Esophagus muscularis mucosa (tissue), 4 donors: ENCODE results near the gene GORASP1. TPM values are rescaled to one million over a fixed set of nuclear protein-coding genes. Genes with fewer than 3 reads are reported as not detected.

Experiments
- DNase-seq: peaks from one replicate; pipeline ENCODE4 v3.0.0-alpha.2; 2017; ENCODE audit errors: extremely low spot score
- H3K27ac ChIP-seq, 4 donors: fragments of 200-600 bp; sonication (generic); replicated peaks in 1 of 4; 1 replicate in 3 of 4; 2 replicates in 1 of 4; pipeline ENCODE4 v1.5.1; 2016 to 2019; ENCODE audit warnings: mild to moderate bottlenecking in 1 of 4
- H3K27me3 ChIP-seq, 4 donors: fragments of 200-600 bp; sonication (generic); one replicate each; pipeline versions ENCODE4 v1.5.1 to v1.6.0; 2016 to 2019
- H3K36me3 ChIP-seq, 4 donors: fragments of 200-600 bp; sonication (generic); one replicate each; pipeline ENCODE4 v1.5.1; 2016 to 2019
- H3K4me1 ChIP-seq, 4 donors: fragments of 200-600 bp; sonication (generic); one replicate each; pipeline ENCODE4 v1.5.1; 2016 to 2019
- H3K4me3 ChIP-seq, 4 donors: fragments of 200-600 bp; sonication (generic); 1 replicate in 2 of 4; 2 replicates in 2 of 4; pipeline ENCODE4 v1.5.1; 2016 to 2019; ENCODE audit warnings: mild to moderate bottlenecking in 4 of 4, moderate library complexity in 1 of 4
- H3K9me3 ChIP-seq, 4 donors: fragments of 200-600 bp; sonication (generic); 1 replicate in 3 of 4; 2 replicates in 1 of 4; pipeline ENCODE4 v1.5.1; 2016 to 2019
- EP300 ChIP-seq: sonication (generic); formaldehyde crosslinking; IDR thresholded peaks from one replicate; pipeline ENCODE4 v1.6.1; 2017; ENCODE audit warnings: antibody characterized with exemption
- POLR2A ChIP-seq: fragments of 450-650 bp; IDR thresholded peaks from one replicate; pipeline ENCODE4 v1.6.1; 2017; ENCODE audit warnings: antibody characterized with exemption, moderate library complexity, mild to moderate bottlenecking, low read depth
- POLR2AphosphoS5 ChIP-seq, 2 donors: sonication (generic); formaldehyde crosslinking; IDR thresholded peaks; one replicate each; pipeline ENCODE4 v1.6.1; 2017; ENCODE audit warnings: antibody characterized with exemption in 2 of 2
- WGBS: methylation state at CpG from one replicate; pipeline ENCODE4 v1.1.5; 2018; 5-methylcytosine and 5-hydroxymethylcytosine counted together
- intact Hi-C: fragments of 100-400 bp; cut with DNase I; formaldehyde crosslinking; loops from one replicate; pipeline ENCODE4 v1.15.1; 2023
- total RNA-seq, 4 donors: library from RNA; depleted of rRNA; stranded (reverse); fragments of >200 nt; gene quantifications; one replicate each; pipeline versions ENCODE4 v1.1.0 to v1.2.1, GENCODE V29; 2016
- TF ChIP-seq, protein P1 (sequence below), 3 experiments: fragments of 200-600 bp in 2 of 3; fragments of 450-650 bp in 1 of 3; sonication (generic) in 2 of 3; IDR thresholded peaks; one replicate each; pipeline ENCODE4 v1.5.1; 2017 to 2019; ENCODE audit warnings: antibody characterized with exemption in 3 of 3, mild to moderate bottlenecking in 2 of 3, moderate library complexity in 1 of 3

GORASP1 gene
- total RNA-seq, 4 donors from 2014 or later, result 53.7 to 88.7 (median 67.8) TPM

DNA sequence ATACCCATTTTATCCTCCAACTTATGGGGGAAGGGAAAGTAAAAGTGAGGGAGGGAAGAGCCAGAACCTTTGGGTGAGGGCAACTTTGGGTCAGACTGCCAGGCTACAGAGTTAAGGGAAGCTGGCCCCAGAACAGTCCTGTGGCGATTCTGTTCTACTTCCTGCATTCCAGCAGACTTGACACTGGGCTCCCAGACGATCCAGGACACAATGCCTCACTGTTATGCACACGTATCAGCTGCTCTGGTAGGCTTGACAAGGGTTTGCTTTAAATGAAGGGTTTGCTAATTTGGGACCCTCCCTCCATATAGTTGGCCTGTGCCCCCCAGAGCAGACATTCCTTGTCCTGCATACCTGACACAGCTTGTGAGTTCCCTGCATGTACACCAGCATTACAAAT lies 10.7 kb downstream of the GORASP1 start:
- WGBS, result 10% methylated on average over 3 of the region's 3 CpGs
- Histone ChIP-seq H3K9me3 (no peaks in the 10 kb centered on the region), H3K4me1 (peaks cover 5 to 29% (median 14%) of the 10 kb centered on the region in 4 donors), H3K36me3 (peaks cover 62 to 98% (median 89%) of the 10 kb centered on the region in 4 donors), H3K27ac (peak overlapping the region in 1 of 4 donors; percentile 21), H3K27me3 (no peaks in the 10 kb centered on the region), H3K4me3 (no peak overlapping the region)
- intact Hi-C loops, result no loop called here
- TF ChIP-seq POLR2AphosphoS5 (IDR thresholded peaks at IDR 0.05), result no peak
- TF ChIP-seq, protein P1, sequence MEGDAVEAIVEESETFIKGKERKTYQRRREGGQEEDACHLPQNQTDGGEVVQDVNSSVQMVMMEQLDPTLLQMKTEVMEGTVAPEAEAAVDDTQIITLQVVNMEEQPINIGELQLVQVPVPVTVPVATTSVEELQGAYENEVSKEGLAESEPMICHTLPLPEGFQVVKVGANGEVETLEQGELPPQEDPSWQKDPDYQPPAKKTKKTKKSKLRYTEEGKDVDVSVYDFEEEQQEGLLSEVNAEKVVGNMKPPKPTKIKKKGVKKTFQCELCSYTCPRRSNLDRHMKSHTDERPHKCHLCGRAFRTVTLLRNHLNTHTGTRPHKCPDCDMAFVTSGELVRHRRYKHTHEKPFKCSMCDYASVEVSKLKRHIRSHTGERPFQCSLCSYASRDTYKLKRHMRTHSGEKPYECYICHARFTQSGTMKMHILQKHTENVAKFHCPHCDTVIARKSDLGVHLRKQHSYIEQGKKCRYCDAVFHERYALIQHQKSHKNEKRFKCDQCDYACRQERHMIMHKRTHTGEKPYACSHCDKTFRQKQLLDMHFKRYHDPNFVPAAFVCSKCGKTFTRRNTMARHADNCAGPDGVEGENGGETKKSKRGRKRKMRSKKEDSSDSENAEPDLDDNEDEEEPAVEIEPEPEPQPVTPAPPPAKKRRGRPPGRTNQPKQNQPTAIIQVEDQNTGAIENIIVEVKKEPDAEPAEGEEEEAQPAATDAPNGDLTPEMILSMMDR (IDR thresholded peaks at IDR 0.05), result no peak
- peak; percentile 87 for DNase-seq

DNA sequence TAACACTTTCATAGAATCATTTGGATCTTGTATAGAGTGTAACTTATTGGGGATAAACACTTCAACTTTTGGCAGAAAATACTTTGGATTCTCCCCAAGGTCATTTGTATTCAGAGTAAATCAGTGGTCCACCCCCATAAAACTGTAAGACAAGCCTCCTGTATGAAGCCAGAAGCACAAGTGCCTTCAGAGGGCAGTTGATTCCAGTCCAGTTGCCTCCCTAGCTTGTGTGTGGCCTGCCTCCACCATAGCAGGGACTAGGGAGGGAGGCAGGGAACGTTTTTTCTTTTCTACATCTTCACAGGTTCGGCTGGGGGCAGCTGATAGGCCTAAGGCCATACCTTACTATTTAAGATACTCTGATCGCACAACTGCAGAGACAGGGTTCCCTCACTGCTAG lies 11.6 kb downstream of the GORASP1 start:
- peaks cover 71 to 100% (median 95%) of the 10 kb centered on the region in 4 donors for H3K36me3 ChIP-seq
- peak; percentile 85 for DNase-seq
- peaks cover 0 to 21% (median 5%) of the 10 kb centered on the region in 4 donors for H3K4me1 ChIP-seq

DNA sequence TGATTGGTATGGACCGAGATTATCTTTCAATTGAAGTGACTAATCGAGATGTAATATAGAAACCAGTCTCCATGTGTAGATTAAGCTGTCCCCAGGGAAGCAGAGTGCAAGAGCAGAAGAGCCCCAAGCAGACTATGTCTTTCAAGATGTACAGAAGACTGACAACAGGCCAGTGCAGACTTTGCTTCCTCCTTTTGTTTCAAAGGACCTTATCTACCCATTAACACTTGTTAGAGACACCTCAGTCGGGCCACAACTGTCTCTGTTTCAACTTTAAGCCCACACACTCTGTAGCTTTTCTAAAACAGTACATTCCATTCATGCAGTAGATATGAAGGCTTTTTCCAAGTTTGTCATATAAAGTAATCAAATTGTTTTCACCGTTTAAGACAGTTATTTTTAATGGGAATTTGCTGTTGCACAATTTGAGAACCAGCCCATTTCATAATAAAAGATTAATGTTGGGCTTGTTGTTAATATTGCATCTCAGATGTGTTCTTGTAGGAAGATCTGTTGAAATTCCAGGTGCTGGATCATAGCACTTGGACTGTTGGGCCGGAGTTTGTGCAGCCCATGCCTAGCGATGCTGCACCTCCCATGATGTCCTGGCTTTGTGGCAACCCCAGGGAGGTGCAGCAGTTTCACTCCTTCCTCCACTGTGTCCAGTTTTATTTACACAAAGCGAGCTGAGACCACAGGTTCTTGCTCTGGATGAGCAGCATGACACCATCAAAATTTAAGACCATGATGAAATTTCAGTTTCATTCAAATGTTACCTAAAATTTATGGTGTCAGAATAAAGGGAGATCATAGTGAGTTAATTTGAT lies 12.4 kb downstream of the GORASP1 start:
- WGBS, result 76% methylated on average over 7 of the region's 7 CpGs
- H3K9me3 ChIP-seq, result no peaks in the 10 kb centered on the region
- TF ChIP-seq, protein P1 (IDR thresholded peaks at IDR 0.05), result no peak
- peak in 1 of 2 donors; percentile 24 for TF ChIP-seq POLR2AphosphoS5 (IDR thresholded peaks at IDR 0.05)
- intact Hi-C loops, result no loop called here
- DNase-seq, result peak; percentile 53
- H3K4me3 ChIP-seq, result no peak overlapping the region
- H3K4me1 ChIP-seq, result peaks cover 0 to 21% (median 5%) of the 10 kb centered on the region in 4 donors
- H3K36me3 ChIP-seq, result peaks cover 70 to 100% (median 92%) of the 10 kb centered on the region in 4 donors
- no peaks in the 10 kb centered on the region for H3K27me3 ChIP-seq
- peak overlapping the region in 3 of 4 donors; percentile 3 to 21 (median 10) for H3K27ac ChIP-seq

More for the DNA sequence above, 11.6 kb downstream of the GORASP1 start:
- Histone ChIP-seq H3K4me3 (no peak overlapping the region), H3K27ac (peak overlapping the region in 3 of 4 donors; percentile 15 to 65 (median 15)), H3K27me3 (no peaks in the 10 kb centered on the region), H3K9me3 (no peaks in the 10 kb centered on the region)
- 65% methylated on average over 3 of the region's 3 CpGs for WGBS
- intact Hi-C loops, result no loop called here
- TF ChIP-seq EP300, result no peak
- TF ChIP-seq, protein P1 (IDR thresholded peaks at IDR 0.05), result no peak
- no peak for TF ChIP-seq POLR2AphosphoS5 (IDR thresholded peaks at IDR 0.05)
- TF ChIP-seq POLR2A, result no peak

DNA sequence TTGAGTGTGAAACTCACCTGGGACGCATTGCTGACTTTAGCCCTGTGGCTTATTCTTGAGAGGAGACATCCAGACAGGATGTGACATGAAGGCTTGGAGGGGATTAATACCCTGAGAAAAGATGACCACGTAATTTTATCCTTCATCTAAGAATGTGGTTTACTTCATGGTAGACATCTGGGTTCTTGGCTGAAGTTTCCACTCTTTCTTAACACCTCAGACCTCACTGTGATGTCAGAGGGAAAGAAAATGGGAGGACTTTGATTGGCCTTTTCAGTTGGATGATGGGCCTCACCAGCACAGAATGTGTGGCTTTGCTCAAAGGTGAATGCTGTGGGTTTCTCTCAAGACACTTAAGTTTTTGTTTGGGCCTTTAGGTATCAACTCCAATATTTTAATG lies 16.5 kb downstream of the GORASP1 start:
- Histone ChIP-seq H3K4me1 (peaks cover 0 to 14% (median 2%) of the 10 kb centered on the region in 4 donors), H3K27me3 (no peaks in the 10 kb centered on the region), H3K27ac (no peak overlapping the region), H3K36me3 (peaks cover 74 to 100% (median 89%) of the 10 kb centered on the region in 4 donors), H3K9me3 (no peaks in the 10 kb centered on the region), H3K4me3 (no peak overlapping the region)
- TF ChIP-seq POLR2AphosphoS5 (IDR thresholded peaks at IDR 0.05) (no peak), POLR2A (no peak), EP300 (no peak)
- TF ChIP-seq, protein P1 (IDR thresholded peaks at IDR 0.05), result no peak
- intact Hi-C loops, result no loop called here
- WGBS, result 72% methylated on average over 2 of the region's 2 CpGs
- DNase-seq, result peak; percentile 31
